ENCODE data around the gene OR6V1.

OR6V1 gene

DNA sequence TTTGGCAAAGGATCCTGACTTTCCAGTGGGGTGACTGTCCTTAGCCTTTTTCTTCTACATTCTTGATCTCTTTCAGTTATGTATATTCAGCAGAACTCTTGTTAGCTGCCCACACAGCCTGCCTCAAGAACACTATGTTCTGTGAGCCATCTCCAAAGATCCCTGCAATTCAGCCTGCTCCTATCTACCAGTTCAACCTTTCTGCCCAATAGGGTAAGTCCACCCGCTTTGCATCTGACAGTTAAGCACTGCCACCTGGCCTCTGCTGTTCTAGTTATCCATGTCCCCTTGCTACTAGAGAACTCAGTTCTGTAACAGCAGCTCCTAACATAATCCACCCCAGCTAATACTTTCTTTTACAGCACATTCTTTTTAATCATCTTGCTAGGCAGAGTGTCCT lies 38.7 kb upstream of the OR6V1 start:
- Histone ChIP-seq H3K4me2 (ENCODE audit: low read depth, low read length) (no peak overlapping the region), H3K79me2 (ENCODE audit: low read length) (no peaks in the 10 kb centered on the region), H3K27ac (ENCODE audit: low read length) (no peak overlapping the region), H2AFZ (ENCODE audit: low read length) (no peak overlapping the region), H3K4me3 (ENCODE audit: low read length) (no peak overlapping the region), H4K20me1 (ENCODE audit: insufficient read depth, low read length) (no peaks in the 10 kb centered on the region), H3K27me3 (replicated peaks; ENCODE audit: insufficient read depth, low read length) (no peaks in the 10 kb centered on the region), H3K9me3 (replicated peaks; ENCODE audit: insufficient read depth, low read length) (no peaks in the 10 kb centered on the region), H3K36me3 (replicated peaks; ENCODE audit: insufficient read depth, low read length) (no peaks in the 10 kb centered on the region), H3K9ac (ENCODE audit: low read length) (no peak overlapping the region), H3K9me2 (replicated peaks; ENCODE audit: insufficient read depth, low read length) (no peaks in the 10 kb centered on the region), H3K4me1 (ENCODE audit: low read length) (peaks cover 12% of the 10 kb centered on the region), H3F3A (ENCODE audit: insufficient read depth, low read length) (no peaks in the 10 kb centered on the region)
- no peak for TF ChIP-seq EZH2 (optimal IDR thresholded peaks at IDR 0.05; ENCODE audit: low read depth, low read length)
- TF ChIP-seq EZH2phosphoT487 (IDR thresholded peaks at IDR 0.05; ENCODE audit: low read length) = no peak
- TF ChIP-seq, protein P1, sequence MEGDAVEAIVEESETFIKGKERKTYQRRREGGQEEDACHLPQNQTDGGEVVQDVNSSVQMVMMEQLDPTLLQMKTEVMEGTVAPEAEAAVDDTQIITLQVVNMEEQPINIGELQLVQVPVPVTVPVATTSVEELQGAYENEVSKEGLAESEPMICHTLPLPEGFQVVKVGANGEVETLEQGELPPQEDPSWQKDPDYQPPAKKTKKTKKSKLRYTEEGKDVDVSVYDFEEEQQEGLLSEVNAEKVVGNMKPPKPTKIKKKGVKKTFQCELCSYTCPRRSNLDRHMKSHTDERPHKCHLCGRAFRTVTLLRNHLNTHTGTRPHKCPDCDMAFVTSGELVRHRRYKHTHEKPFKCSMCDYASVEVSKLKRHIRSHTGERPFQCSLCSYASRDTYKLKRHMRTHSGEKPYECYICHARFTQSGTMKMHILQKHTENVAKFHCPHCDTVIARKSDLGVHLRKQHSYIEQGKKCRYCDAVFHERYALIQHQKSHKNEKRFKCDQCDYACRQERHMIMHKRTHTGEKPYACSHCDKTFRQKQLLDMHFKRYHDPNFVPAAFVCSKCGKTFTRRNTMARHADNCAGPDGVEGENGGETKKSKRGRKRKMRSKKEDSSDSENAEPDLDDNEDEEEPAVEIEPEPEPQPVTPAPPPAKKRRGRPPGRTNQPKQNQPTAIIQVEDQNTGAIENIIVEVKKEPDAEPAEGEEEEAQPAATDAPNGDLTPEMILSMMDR (IDR thresholded peaks at IDR 0.05; ENCODE audit: low read length) = no peak
- DNase-seq = no peak

DNA sequence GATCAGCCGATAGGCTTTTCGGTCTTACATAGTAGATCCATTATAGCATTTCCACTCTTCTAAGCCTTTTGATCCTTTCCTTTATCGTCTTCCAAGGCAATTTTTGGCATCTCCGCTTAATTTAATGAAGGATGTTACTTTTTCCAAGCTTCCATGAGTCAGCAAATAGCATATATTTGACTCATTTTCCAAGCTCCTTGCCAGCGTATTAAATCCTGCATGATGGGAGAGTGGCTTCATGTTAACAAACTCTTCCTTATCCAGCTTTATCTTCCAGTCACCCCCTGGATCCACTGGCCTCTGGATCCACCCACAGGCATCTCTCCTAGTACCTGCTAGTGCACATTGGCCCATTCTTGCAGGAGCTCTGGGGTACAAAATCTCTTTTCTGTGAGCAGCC lies 38.2 kb upstream of the OR6V1 start:
- no peak overlapping the region for H2AFZ ChIP-seq (ENCODE audit: low read length)
- H3K4me1 ChIP-seq (ENCODE audit: low read length) = peaks cover 16% of the 10 kb centered on the region

DNA sequence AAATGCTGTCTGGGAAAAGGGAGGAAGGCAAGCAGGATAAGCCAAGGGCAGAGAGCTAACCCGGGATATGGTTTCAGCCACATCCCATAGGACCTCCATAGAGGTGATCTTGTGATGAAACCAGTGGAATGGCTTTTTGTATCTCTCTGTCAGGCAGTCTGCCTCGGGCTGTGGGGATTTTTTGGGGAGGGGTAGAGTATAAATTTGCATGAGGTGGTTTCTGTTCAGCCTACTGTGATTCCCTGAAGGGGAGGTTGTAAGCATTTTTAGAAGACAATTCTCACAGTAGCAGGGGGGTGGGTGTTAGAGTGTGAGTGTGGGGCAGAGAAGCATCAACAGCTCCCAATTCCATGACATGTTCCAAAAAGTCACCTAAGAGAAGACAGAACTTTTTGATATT lies 37.1 kb upstream of the OR6V1 start:
- no peaks in the 10 kb centered on the region for H3K9me2 ChIP-seq (replicated peaks; ENCODE audit: insufficient read depth, low read length)
- H3K79me2 ChIP-seq (ENCODE audit: low read length) = no peaks in the 10 kb centered on the region
- H3K9ac ChIP-seq (ENCODE audit: low read length) = no peak overlapping the region
- no peak overlapping the region for H3K4me3 ChIP-seq (ENCODE audit: low read length)
- no peaks in the 10 kb centered on the region for H3K27me3 ChIP-seq (replicated peaks; ENCODE audit: insufficient read depth, low read length)
- H3K4me1 ChIP-seq (ENCODE audit: low read length) = peaks cover 17% of the 10 kb centered on the region
- no peaks in the 10 kb centered on the region for H3K36me3 ChIP-seq (replicated peaks; ENCODE audit: insufficient read depth, low read length)
- H3K27ac ChIP-seq (ENCODE audit: low read length) = no peak overlapping the region
- H3K9me3 ChIP-seq (replicated peaks; ENCODE audit: insufficient read depth, low read length) = no peaks in the 10 kb centered on the region
- peak overlapping the region; percentile 1; the same call in 1 of the 2 replicates for H2AFZ ChIP-seq (ENCODE audit: low read length)
- peak; percentile 71 for DNase-seq
- H4K20me1 ChIP-seq (ENCODE audit: insufficient read depth, low read length) = no peaks in the 10 kb centered on the region
- no peaks in the 10 kb centered on the region for H3F3A ChIP-seq (ENCODE audit: insufficient read depth, low read length)
- H3K4me2 ChIP-seq (ENCODE audit: low read depth, low read length) = peak overlapping the region; percentile 23
- TF ChIP-seq EZH2phosphoT487 (IDR thresholded peaks at IDR 0.05; ENCODE audit: low read length) (no peak), EZH2 (optimal IDR thresholded peaks at IDR 0.05; ENCODE audit: low read depth, low read length) (no peak)
- TF ChIP-seq, protein P1 (IDR thresholded peaks at IDR 0.05; ENCODE audit: low read length) = no peak

More for the DNA sequence above, 38.2 kb upstream of the OR6V1 start:
- Histone ChIP-seq H3K4me2 (ENCODE audit: low read depth, low read length) (no peak overlapping the region), H3K9ac (ENCODE audit: low read length) (no peak overlapping the region), H3K27ac (ENCODE audit: low read length) (no peak overlapping the region), H3K36me3 (replicated peaks; ENCODE audit: insufficient read depth, low read length) (no peaks in the 10 kb centered on the region), H3K4me3 (ENCODE audit: low read length) (no peak overlapping the region), H3K9me3 (replicated peaks; ENCODE audit: insufficient read depth, low read length) (no peaks in the 10 kb centered on the region), H3K9me2 (replicated peaks; ENCODE audit: insufficient read depth, low read length) (no peaks in the 10 kb centered on the region), H3F3A (ENCODE audit: insufficient read depth, low read length) (no peaks in the 10 kb centered on the region), H3K27me3 (replicated peaks; ENCODE audit: insufficient read depth, low read length) (no peaks in the 10 kb centered on the region), H3K79me2 (ENCODE audit: low read length) (no peaks in the 10 kb centered on the region), H4K20me1 (ENCODE audit: insufficient read depth, low read length) (no peaks in the 10 kb centered on the region)
- DNase-seq = no peak
- TF ChIP-seq, protein P1 (IDR thresholded peaks at IDR 0.05; ENCODE audit: low read length) = no peak
- no peak for TF ChIP-seq EZH2phosphoT487 (IDR thresholded peaks at IDR 0.05; ENCODE audit: low read length)
- no peak for TF ChIP-seq EZH2 (optimal IDR thresholded peaks at IDR 0.05; ENCODE audit: low read depth, low read length)

Measured in MM.1S (cell line).